Colonic mucosa (tissue), 4 donors: ENCODE measurements around the gene DCUN1D2. TPM values are rescaled to one million over a fixed set of nuclear protein-coding genes. Genes with fewer than 3 reads are reported as not detected.

Experiments
- DNase-seq: peaks from one replicate; pipeline ENCODE4 v3.0.0-alpha.2; 2020
- H3K27ac ChIP-seq: fragments of 200-600 bp; one replicate; pipeline ENCODE4 v1.8.0; 2021
- H3K27me3 ChIP-seq: fragments of 200-600 bp; one replicate; pipeline ENCODE4 v1.8.0; 2021
- H3K36me3 ChIP-seq: fragments of 200-600 bp; one replicate; pipeline ENCODE4 v1.8.0; 2021
- H3K4me1 ChIP-seq: fragments of 200-600 bp; one replicate; pipeline ENCODE4 v1.8.0; 2021; ENCODE audit warnings: mild to moderate bottlenecking
- H3K4me3 ChIP-seq: fragments of 200-600 bp; one replicate; pipeline ENCODE4 v1.8.0; 2021
- H3K9ac ChIP-seq, 2 donors: one replicate each; pipeline ENCODE4 v1.7.0; 2013; ENCODE audit warnings: control low read depth in 2 of 2, low read depth in 2 of 2, low read length in 2 of 2
- H3K9me3 ChIP-seq: fragments of 200-600 bp; one replicate; pipeline ENCODE4 v1.8.0; 2021
- intact Hi-C: fragments of 100-400 bp; cut with DNase I; formaldehyde crosslinking; loops from one replicate; pipeline ENCODE4 v1.14.1; 2022
- total RNA-seq, 2 donors: library from RNA; stranded (reverse); fragmentation: NEBNext Ultra II Directional in 1 of 2; extraction: Animal tissue kit (Norgen Biotek cat#: 25700) in 1 of 2; gene quantifications; one replicate each; pipeline ENCODE4 v1.2.1, GENCODE V29; 2021
- TF ChIP-seq, protein P1 (sequence below): fragments of 200-600 bp; IDR thresholded peaks from one replicate; pipeline ENCODE4 v1.8.0; 2022; ENCODE audit warnings: antibody characterized with exemption, mild to moderate bottlenecking
- donor health status: healthy.
- donor health status: DM: no; HTN: no; CAD: no.
- donor health status: DM: no; HTN: no; CAD: no.

The DCUN1D2 gene
- total RNA-seq, 2 donors from 2014 or later = 14.9 to 20.5 TPM

DNA sequence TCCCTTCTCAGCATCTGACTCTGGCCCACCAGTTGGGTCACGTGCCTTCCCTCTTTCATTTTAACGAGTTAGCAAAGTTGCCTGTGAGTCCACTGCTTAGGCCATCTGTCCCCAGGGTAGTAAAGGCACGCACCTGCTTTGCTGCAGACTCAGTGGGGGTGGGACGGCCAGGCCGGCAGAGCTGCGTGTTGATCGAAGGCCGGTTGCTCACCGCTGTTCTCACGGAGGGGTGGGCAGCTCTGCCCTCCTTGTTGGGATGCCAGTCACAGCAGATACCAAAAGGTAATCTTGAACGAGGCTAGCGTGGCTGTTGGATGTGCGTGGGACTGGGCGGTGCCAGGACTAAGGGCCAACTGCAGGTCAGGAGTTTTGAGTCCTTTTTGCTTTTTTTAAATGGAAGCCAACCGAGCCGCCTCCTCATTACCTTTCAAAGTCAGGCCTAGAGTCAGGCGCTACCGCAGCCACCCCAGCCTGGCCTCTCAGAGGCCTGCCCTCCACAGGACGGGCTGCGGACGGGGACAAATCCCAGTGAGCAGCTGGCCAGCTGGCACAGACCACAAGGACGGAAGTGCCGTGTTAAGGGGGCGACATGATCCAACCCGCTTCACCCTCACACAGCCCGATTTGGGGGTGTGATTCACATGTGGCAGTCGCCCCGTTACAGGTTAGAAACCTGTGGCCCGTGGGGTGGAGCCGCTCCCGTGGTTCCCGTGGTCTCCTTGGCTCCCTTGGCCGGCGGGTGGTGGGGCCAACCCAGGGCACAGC lies 57.8 kb downstream of the DCUN1D2 start:
- H3K36me3 ChIP-seq = no peaks in the 10 kb centered on the region
- H3K27me3 ChIP-seq = no peaks in the 10 kb centered on the region
- H3K4me3 ChIP-seq = no peak overlapping the region
- H3K9me3 ChIP-seq = no peaks in the 10 kb centered on the region
- DNase-seq = no peak
- intact Hi-C loops = no loop called here
- H3K9ac ChIP-seq = no peak overlapping the region
- no peak overlapping the region for H3K27ac ChIP-seq
- no peaks in the 10 kb centered on the region for H3K4me1 ChIP-seq
- TF ChIP-seq, protein P1, sequence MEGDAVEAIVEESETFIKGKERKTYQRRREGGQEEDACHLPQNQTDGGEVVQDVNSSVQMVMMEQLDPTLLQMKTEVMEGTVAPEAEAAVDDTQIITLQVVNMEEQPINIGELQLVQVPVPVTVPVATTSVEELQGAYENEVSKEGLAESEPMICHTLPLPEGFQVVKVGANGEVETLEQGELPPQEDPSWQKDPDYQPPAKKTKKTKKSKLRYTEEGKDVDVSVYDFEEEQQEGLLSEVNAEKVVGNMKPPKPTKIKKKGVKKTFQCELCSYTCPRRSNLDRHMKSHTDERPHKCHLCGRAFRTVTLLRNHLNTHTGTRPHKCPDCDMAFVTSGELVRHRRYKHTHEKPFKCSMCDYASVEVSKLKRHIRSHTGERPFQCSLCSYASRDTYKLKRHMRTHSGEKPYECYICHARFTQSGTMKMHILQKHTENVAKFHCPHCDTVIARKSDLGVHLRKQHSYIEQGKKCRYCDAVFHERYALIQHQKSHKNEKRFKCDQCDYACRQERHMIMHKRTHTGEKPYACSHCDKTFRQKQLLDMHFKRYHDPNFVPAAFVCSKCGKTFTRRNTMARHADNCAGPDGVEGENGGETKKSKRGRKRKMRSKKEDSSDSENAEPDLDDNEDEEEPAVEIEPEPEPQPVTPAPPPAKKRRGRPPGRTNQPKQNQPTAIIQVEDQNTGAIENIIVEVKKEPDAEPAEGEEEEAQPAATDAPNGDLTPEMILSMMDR = no peak

DNA sequence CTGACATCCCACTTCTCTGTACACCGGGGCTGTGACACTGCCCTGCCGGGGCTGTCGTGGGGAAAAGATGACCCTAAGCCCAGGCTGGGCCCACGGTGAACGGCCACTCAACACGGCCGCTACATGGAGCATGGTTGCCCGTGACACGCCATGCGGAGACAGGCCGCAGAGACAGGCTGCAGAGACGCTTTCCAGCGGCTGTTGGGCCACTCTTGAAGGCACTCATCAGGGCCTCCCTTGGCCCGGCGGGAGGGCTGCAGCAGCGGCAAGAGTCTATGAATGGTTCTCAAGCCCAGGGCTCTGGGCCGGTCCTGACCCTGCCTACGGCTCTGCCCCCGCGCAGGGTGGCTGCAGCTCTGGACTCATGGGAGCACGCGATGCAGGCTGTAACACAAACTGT lies 59.3 kb downstream of the DCUN1D2 start:
- no peak for DNase-seq
- no peaks in the 10 kb centered on the region for H3K27me3 ChIP-seq
- no peak overlapping the region for H3K27ac ChIP-seq
- no peaks in the 10 kb centered on the region for H3K9me3 ChIP-seq
- intact Hi-C loops = no loop called here
- H3K9ac ChIP-seq = no peak overlapping the region
- no peak overlapping the region for H3K4me3 ChIP-seq
- TF ChIP-seq, protein P1 = no peak
- no peaks in the 10 kb centered on the region for H3K4me1 ChIP-seq
- H3K36me3 ChIP-seq = no peaks in the 10 kb centered on the region

DNA sequence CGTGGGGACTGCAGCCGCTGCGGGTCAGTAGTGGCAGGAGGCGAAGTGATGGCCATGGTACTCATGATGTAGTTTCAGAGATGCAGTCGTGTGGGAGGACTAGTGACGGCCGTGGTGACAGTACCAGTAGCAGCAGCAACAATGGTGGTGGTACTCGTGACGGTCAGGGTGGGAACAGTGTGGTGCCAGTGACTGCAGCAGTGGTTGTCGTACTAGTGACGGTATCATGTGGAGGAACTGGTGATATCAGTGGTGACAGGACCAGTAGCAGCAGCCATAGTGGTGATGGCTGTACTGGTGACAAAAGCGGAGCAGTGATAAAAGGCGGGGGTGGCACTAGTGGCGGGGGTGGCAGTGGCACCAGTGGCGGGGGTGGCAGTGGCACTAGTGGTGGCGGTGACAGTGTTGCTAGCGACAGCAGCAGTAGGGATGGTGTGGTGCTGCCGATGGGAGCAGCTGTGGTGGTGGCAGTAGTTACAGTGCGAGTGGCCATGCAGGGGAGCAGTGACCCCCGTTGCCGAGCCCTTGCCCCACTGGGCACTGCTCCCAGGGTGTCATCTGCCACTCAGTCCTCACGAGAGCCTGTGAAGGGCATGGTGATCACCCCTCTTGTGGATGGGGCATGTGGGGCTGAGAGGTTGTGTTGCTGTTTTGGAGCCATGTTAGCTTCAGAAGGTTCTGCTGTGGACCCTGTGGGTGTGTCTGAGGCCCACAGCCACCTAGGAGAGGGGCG lies 60.0 kb downstream of the DCUN1D2 start:
- TF ChIP-seq, protein P1 = no peak
- no peaks in the 10 kb centered on the region for H3K4me1 ChIP-seq
- H3K9me3 ChIP-seq = no peaks in the 10 kb centered on the region
- H3K27me3 ChIP-seq = no peaks in the 10 kb centered on the region
- no peak overlapping the region for H3K27ac ChIP-seq
- intact Hi-C loops = no loop called here
- no peak overlapping the region for H3K4me3 ChIP-seq
- H3K9ac ChIP-seq = no peak overlapping the region
- DNase-seq = no peak
- no peaks in the 10 kb centered on the region for H3K36me3 ChIP-seq

DNA sequence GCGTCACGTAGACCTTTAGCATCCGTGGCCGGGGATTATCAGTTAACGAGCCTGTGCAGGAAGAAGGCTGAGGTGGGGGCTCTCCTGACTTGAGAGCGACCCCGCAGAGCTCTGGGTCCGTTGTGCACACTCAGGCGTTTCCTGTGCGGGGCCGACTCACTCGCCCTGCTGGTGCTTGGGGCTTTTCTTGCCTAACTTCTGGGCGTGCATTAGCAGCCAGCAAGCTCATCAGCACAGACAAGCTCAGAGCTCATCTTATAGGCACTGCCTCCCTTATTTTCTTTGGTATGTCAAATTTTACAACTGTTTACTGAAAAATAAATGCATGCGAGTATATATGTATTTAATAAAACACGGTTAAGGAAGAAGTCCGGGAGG lies 60.9 kb downstream of the DCUN1D2 start:
- TF ChIP-seq, protein P1 = no peak
- Histone ChIP-seq H3K4me3 (no peak overlapping the region), H3K27me3 (no peaks in the 10 kb centered on the region), H3K4me1 (no peaks in the 10 kb centered on the region), H3K27ac (no peak overlapping the region), H3K9ac (no peak overlapping the region), H3K9me3 (no peaks in the 10 kb centered on the region), H3K36me3 (no peaks in the 10 kb centered on the region)
- DNase-seq = no peak
- intact Hi-C loops = no loop called here

DNA sequence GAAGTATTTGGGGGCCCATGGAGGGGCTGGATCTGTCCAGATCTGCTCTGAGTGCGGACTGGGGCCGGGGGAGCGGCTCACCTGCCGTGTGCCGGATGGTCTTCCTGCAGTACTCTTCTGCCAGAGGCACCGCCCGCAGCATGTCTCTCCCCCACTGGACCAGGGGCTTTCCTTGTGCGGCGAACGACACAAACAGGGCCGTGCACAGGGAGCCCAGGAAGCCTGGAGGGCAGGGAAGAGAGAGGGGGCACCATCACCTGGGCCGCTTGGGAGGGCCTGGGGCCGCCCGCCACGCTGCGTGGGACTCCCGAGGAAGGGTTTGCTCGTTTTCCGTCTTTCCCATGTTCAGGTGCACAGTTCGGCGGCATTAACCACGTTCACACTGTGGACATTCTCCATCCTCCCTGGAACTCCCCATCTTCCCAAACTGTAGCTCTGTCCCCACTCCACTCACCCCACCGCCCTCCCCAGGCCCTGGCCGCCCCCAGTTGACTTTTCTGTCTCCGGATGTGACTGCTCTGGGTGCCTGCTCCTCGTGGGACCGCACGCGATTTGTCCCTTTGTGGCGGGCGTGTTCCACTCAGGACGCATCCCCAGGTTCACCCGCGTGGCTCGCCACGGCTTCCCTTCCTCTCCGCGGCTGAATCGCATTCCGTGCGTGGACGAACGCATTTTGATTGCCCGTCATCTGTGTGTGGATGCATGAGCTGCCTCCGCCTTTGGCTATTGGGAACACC lies 61.5 kb downstream of the DCUN1D2 start:
- H3K27me3 ChIP-seq = no peaks in the 10 kb centered on the region
- no peaks in the 10 kb centered on the region for H3K36me3 ChIP-seq
- H3K9ac ChIP-seq = no peak overlapping the region
- H3K27ac ChIP-seq = no peak overlapping the region
- DNase-seq = no peak
- intact Hi-C loops = no loop called here
- no peaks in the 10 kb centered on the region for H3K9me3 ChIP-seq
- no peak overlapping the region for H3K4me3 ChIP-seq
- TF ChIP-seq, protein P1 = no peak
- no peaks in the 10 kb centered on the region for H3K4me1 ChIP-seq
